NCI-H82 (cell line): ENCODE data around the gene PRPS1L1.
A peak's percentile ranks its signal among the peaks of the same experiment; 100 is the strongest.

Experiments used
- DNase-seq: peaks from one replicate; lab custom pipeline; 2025; lab: John Stamatoyannopoulos, UW

Gene PRPS1L1

GRCh38 chr7:18027628-18028027, at the start of gene PRPS1L1:
TSS of gene PRPS1L1 (minus strand) at chr7:18027846.
- no peak for DNase-seq

- DNase-seq, result no peak
Observed at GRCh38 chr7:18076461-18076860, 48.8 kb upstream of the PRPS1L1 start.

- no peak for DNase-seq
Observed at GRCh38 chr7:18068745-18069144, 41.1 kb upstream of the PRPS1L1 start.

- peak; percentile 60 for DNase-seq
Observed at GRCh38 chr7:18064242-18064838, 36.7 kb upstream of the PRPS1L1 start.

- no peak for DNase-seq
Observed at GRCh38 chr7:18063149-18063901, 35.7 kb upstream of the PRPS1L1 start.

GRCh38 chr7:18059171-18059570, 31.5 kb upstream of the PRPS1L1 start:
- peak; percentile 41 for DNase-seq

- DNase-seq, result no peak
Observed at GRCh38 chr7:18053941-18054340, 26.3 kb upstream of the PRPS1L1 start.

GRCh38 chr7:18053177-18053928, 25.7 kb upstream of the PRPS1L1 start:
- DNase-seq, result no peak

- DNase-seq, result no peak
Observed at GRCh38 chr7:18049262-18049661, 21.6 kb upstream of the PRPS1L1 start.

- no peak for DNase-seq
Observed at GRCh38 chr7:18046601-18047000, 19.0 kb upstream of the PRPS1L1 start.

- DNase-seq, result no peak
Observed at GRCh38 chr7:18045171-18045570, 17.5 kb upstream of the PRPS1L1 start.

- no peak for DNase-seq
Observed at GRCh38 chr7:18041191-18041590, 13.5 kb upstream of the PRPS1L1 start.

- DNase-seq, result no peak
Observed at GRCh38 chr7:18040196-18040595, 12.6 kb upstream of the PRPS1L1 start.

- no peak for DNase-seq
Observed at GRCh38 chr7:18038382-18038781, 10.7 kb upstream of the PRPS1L1 start.

GRCh38 chr7:18037609-18038008, 10.0 kb upstream of the PRPS1L1 start:
- DNase-seq, result no peak

- DNase-seq, result no peak
Observed at GRCh38 chr7:18036783-18037182, 9.1 kb upstream of the PRPS1L1 start.

- no peak for DNase-seq
Observed at GRCh38 chr7:18030758-18031157, 3.1 kb upstream of the PRPS1L1 start.

GRCh38 chr7:18020138-18020715, 7.4 kb downstream of the PRPS1L1 start:
- no peak for DNase-seq

GRCh38 chr7:18019555-18019954, 8.1 kb downstream of the PRPS1L1 start:
- DNase-seq, result no peak

- DNase-seq, result no peak
Observed at GRCh38 chr7:18018296-18019215, 9.1 kb downstream of the PRPS1L1 start.
